Progenitor cell of endocrine pancreas (in vitro differentiated cells): ENCODE measurements around the gene PRDM16. TPM values are rescaled to one million over a fixed set of nuclear protein-coding genes. Genes with fewer than 3 reads are reported as not detected.
A peak's percentile ranks its signal among the peaks of the same experiment; 100 is the strongest.

Experiments used
- DNase-seq: peaks from one replicate; pipeline ENCODE4 v3.0.0; 2021; ENCODE audit warnings: low spot score; ENCODE audit not compliant: unreplicated experiment
- H3K27ac Mint-ChIP-seq: 2 replicates; pipeline ENCODE4 v1.8.0; 2021; ENCODE audit warnings: mild to moderate bottlenecking, moderate library complexity, mixed read lengths
- H3K27me3 Mint-ChIP-seq: 2 replicates; pipeline ENCODE4 v1.8.0; 2021; ENCODE audit warnings: mixed read lengths
- H3K36me3 Mint-ChIP-seq: 2 replicates; pipeline ENCODE4 v1.8.0; 2022; ENCODE audit warnings: mixed read lengths; ENCODE audit not compliant: insufficient read depth
- H3K4me1 Mint-ChIP-seq: 2 replicates; pipeline ENCODE4 v1.8.0; 2021; ENCODE audit warnings: low read depth, mixed read lengths
- H3K4me3 Mint-ChIP-seq: 2 replicates; pipeline ENCODE4 v1.8.0; 2021; ENCODE audit warnings: low read depth, mild to moderate bottlenecking, moderate library complexity, mixed read lengths
- H3K9me3 Mint-ChIP-seq: 2 replicates; pipeline ENCODE4 v1.8.0; 2021; ENCODE audit warnings: low read depth, mixed read lengths
- CTCF ChIP-seq: fragments of 200-600 bp; sonication (generic); IDR thresholded peaks from one replicate; pipeline ENCODE4 v1.5.0; 2021; ENCODE audit warnings: antibody characterized with exemption, mild to moderate bottlenecking; ENCODE audit not compliant: unreplicated experiment
- total RNA-seq: library from RNA; stranded (reverse); gene quantifications from 2 replicates; pipeline ENCODE4 v1.2.1, GENCODE V29; 2021

The PRDM16 gene
- total RNA-seq, 1 donor from 2014 or later, result 69.1 TPM

GRCh38 chr1:3438661-3439180, 369.7 kb downstream of the PRDM16 start:
- peaks cover 17% of the 10 kb centered on the region for H3K36me3 Mint-ChIP-seq
- TF ChIP-seq CTCF, result no peak
- H3K4me3 Mint-ChIP-seq, result no peak overlapping the region
- H3K9me3 Mint-ChIP-seq, result no peaks in the 10 kb centered on the region
- DNase-seq, result no peak
- H3K27ac Mint-ChIP-seq, result no peak overlapping the region
- H3K4me1 Mint-ChIP-seq, result peaks cover 19% of the 10 kb centered on the region
- no peaks in the 10 kb centered on the region for H3K27me3 Mint-ChIP-seq

- peaks cover 14% of the 10 kb centered on the region for H3K36me3 Mint-ChIP-seq
- no peak overlapping the region for H3K27ac Mint-ChIP-seq
- H3K9me3 Mint-ChIP-seq, result no peaks in the 10 kb centered on the region
- H3K4me3 Mint-ChIP-seq, result no peak overlapping the region
- peaks cover 19% of the 10 kb centered on the region for H3K4me1 Mint-ChIP-seq
- DNase-seq, result no peak
- TF ChIP-seq CTCF, result no peak
- no peaks in the 10 kb centered on the region for H3K27me3 Mint-ChIP-seq
Observed at GRCh38 chr1:3439346-3440299, 370.6 kb downstream of the PRDM16 start.

- peaks cover 11% of the 10 kb centered on the region for H3K36me3 Mint-ChIP-seq
- no peak overlapping the region for H3K4me3 Mint-ChIP-seq
- TF ChIP-seq CTCF, result no peak
- no peak for DNase-seq
- peaks cover 19% of the 10 kb centered on the region for H3K4me1 Mint-ChIP-seq
- H3K27ac Mint-ChIP-seq, result peak overlapping the region; percentile 49
- no peaks in the 10 kb centered on the region for H3K9me3 Mint-ChIP-seq
- H3K27me3 Mint-ChIP-seq, result no peaks in the 10 kb centered on the region
Observed at GRCh38 chr1:3440300-3440681, 371.3 kb downstream of the PRDM16 start.

- no peak for DNase-seq
- no peak for TF ChIP-seq CTCF
- Mint-ChIP-seq H3K4me1 (peaks cover 19% of the 10 kb centered on the region), H3K4me3 (peak overlapping the region; percentile 41), H3K27me3 (no peaks in the 10 kb centered on the region), H3K27ac (peak overlapping the region; percentile 91), H3K9me3 (no peaks in the 10 kb centered on the region), H3K36me3 (peaks cover 7% of the 10 kb centered on the region)
Observed at GRCh38 chr1:3440711-3441409, 371.9 kb downstream of the PRDM16 start.

- peak overlapping the region; percentile 41 for H3K4me3 Mint-ChIP-seq
- H3K36me3 Mint-ChIP-seq, result peaks cover 3% of the 10 kb centered on the region
- no peaks in the 10 kb centered on the region for H3K9me3 Mint-ChIP-seq
- H3K4me1 Mint-ChIP-seq, result peaks cover 19% of the 10 kb centered on the region
- no peaks in the 10 kb centered on the region for H3K27me3 Mint-ChIP-seq
- H3K27ac Mint-ChIP-seq, result peak overlapping the region; percentile 91
- DNase-seq, result no peak
- TF ChIP-seq CTCF, result no peak
Observed at GRCh38 chr1:3441410-3441847, 372.4 kb downstream of the PRDM16 start.
